Measurements from ENCODE around the gene WDR13. TPM values are rescaled to one million over a fixed set of nuclear protein-coding genes. Genes with fewer than 3 reads are reported as not detected.

WDR13 gene
- total and polyA plus RNA-seq, 8 donors, result 52.0 to 433 (median 179) TPM

GRCh38 chrX:48559636-48560035, 37.7 kb upstream of the WDR13 start:
- intact Hi-C loops (cut with DNase I; ENCODE audit: low total_unique reads), result no loop called here
- TF ChIP-seq, protein P1, sequence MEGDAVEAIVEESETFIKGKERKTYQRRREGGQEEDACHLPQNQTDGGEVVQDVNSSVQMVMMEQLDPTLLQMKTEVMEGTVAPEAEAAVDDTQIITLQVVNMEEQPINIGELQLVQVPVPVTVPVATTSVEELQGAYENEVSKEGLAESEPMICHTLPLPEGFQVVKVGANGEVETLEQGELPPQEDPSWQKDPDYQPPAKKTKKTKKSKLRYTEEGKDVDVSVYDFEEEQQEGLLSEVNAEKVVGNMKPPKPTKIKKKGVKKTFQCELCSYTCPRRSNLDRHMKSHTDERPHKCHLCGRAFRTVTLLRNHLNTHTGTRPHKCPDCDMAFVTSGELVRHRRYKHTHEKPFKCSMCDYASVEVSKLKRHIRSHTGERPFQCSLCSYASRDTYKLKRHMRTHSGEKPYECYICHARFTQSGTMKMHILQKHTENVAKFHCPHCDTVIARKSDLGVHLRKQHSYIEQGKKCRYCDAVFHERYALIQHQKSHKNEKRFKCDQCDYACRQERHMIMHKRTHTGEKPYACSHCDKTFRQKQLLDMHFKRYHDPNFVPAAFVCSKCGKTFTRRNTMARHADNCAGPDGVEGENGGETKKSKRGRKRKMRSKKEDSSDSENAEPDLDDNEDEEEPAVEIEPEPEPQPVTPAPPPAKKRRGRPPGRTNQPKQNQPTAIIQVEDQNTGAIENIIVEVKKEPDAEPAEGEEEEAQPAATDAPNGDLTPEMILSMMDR (IDR thresholded peaks at IDR 0.05), result no peak
- TF ChIP-seq POLR2A (IDR thresholded peaks at IDR 0.05) (no peak), POLR2AphosphoS5 (IDR thresholded peaks at IDR 0.05) (no peak), EP300 (IDR thresholded peaks at IDR 0.05) (no peak)
- DNase-seq, result no peak
- Histone ChIP-seq H3K4me1 (no peaks in the 10 kb centered on the region), H3K27me3 (no peaks in the 10 kb centered on the region), H3K9me3 (no peaks in the 10 kb centered on the region), H3K27ac (no peak overlapping the region), H3K4me3 (no peak overlapping the region), H3K36me3 (peaks cover 3 to 73% (median 64%) of the 10 kb centered on the region in 4 donors)
- 93 to 96% (median 95%) methylated on average over 14 to 24 of the region's 24 CpGs for WGBS, 5 donors

GRCh38 chrX:48560056-48560455, 37.2 kb upstream of the WDR13 start:
- Histone ChIP-seq H3K9me3 (no peaks in the 10 kb centered on the region), H3K36me3 (peaks cover 3 to 70% (median 60%) of the 10 kb centered on the region in 4 donors), H3K4me1 (no peaks in the 10 kb centered on the region), H3K27ac (no peak overlapping the region), H3K27me3 (no peaks in the 10 kb centered on the region), H3K4me3 (no peak overlapping the region)
- WGBS, 5 donors, result 86 to 95% (median 94%) methylated on average over 9 to 14 of the region's 14 CpGs
- intact Hi-C loops (cut with DNase I; ENCODE audit: low total_unique reads), result no loop called here
- TF ChIP-seq EP300 (IDR thresholded peaks at IDR 0.05), result no peak
- TF ChIP-seq, protein P1 (IDR thresholded peaks at IDR 0.05), result no peak
- TF ChIP-seq POLR2A (IDR thresholded peaks at IDR 0.05), result no peak
- TF ChIP-seq POLR2AphosphoS5 (IDR thresholded peaks at IDR 0.05), result no peak
- no peak for DNase-seq

DNA sequence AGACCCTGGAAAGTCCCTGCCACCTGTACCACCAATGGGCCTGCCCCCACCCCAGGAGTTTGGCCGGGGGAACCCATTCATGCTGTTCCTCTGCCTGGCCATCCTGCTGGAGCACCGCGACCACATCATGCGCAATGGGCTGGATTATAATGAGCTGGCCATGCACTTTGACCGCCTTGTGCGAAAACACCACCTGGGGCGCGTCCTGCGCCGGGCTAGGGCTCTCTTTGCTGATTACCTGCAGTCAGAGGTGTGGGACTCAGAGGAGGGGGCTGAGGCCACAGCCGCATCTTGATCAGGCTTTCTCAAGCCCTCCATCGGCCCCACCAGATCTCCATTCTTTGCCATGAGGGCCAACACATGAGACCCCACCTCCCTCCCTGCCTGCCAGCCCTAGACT, 36.6 kb upstream of the WDR13 start:
- no peaks in the 10 kb centered on the region for H3K4me1 ChIP-seq
- WGBS, 5 donors, result 93 to 97% (median 94%) methylated on average over 10 to 12 of the region's 12 CpGs
- no peak overlapping the region for H3K4me3 ChIP-seq
- H3K27me3 ChIP-seq, result no peaks in the 10 kb centered on the region
- H3K27ac ChIP-seq, result no peak overlapping the region
- H3K9me3 ChIP-seq, result no peaks in the 10 kb centered on the region
- peaks cover 3 to 64% (median 54%) of the 10 kb centered on the region in 4 donors for H3K36me3 ChIP-seq
- TF ChIP-seq, protein P1 (IDR thresholded peaks at IDR 0.05), result no peak
- TF ChIP-seq POLR2A (IDR thresholded peaks at IDR 0.05) (no peak), EP300 (IDR thresholded peaks at IDR 0.05) (no peak), POLR2AphosphoS5 (IDR thresholded peaks at IDR 0.05) (no peak)
- DNase-seq, result no peak
- intact Hi-C loops (cut with DNase I; ENCODE audit: low total_unique reads), result no loop called here

DNA sequence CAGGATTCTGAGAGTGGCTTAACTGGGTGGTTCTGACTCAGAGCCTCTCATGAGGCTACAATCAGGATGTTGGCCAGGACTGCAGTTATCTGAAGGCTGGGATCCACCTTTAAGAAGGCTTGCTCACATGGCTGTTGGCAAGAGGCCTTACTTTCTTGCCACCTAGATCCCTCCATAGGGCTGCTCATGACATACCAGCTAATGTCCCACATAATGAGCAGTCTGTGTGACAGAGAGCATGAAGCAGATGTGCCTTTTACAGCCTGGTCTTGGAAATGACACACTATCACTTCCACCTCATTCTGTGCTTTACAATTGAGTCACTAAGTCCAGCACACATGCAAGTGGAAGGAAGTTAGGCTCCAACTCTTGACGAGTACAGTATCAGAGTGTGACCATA, 27.3 kb upstream of the WDR13 start:
- H3K27me3 ChIP-seq, result no peaks in the 10 kb centered on the region
- no peak overlapping the region for H3K4me3 ChIP-seq
- no peak overlapping the region for H3K27ac ChIP-seq
- no peak for DNase-seq
- TF ChIP-seq, protein P1 (IDR thresholded peaks at IDR 0.05), result no peak
- TF ChIP-seq EP300 (IDR thresholded peaks at IDR 0.05) (no peak), POLR2A (IDR thresholded peaks at IDR 0.05) (no peak), POLR2AphosphoS5 (IDR thresholded peaks at IDR 0.05) (no peak)
- no peaks in the 10 kb centered on the region for H3K36me3 ChIP-seq
- peaks cover 0 to under 1% (median 0%) of the 10 kb centered on the region in 4 donors for H3K4me1 ChIP-seq
- intact Hi-C loops (cut with DNase I; ENCODE audit: low total_unique reads), result no loop called here
- 65 to 88% (median 70%) methylated on average over 1 of the region's 1 CpG for WGBS, 5 donors
- H3K9me3 ChIP-seq, result no peaks in the 10 kb centered on the region

All from stomach (tissue), 9 donors.